Measurements from ENCODE around the gene PRDM2. TPM values are rescaled to one million over a fixed set of nuclear protein-coding genes. Genes with fewer than 3 reads are reported as not detected.
"Not testable (repeated sequence)": the region's sequence is repeated elsewhere in the genome, so short reads cannot be mapped to it uniquely, and the experiment has no call there.

PRDM2 gene
- polyA plus RNA-seq, 1 of the 3 experiments (the other 2 are of a cell fraction), result 7.2 TPM

DNA sequence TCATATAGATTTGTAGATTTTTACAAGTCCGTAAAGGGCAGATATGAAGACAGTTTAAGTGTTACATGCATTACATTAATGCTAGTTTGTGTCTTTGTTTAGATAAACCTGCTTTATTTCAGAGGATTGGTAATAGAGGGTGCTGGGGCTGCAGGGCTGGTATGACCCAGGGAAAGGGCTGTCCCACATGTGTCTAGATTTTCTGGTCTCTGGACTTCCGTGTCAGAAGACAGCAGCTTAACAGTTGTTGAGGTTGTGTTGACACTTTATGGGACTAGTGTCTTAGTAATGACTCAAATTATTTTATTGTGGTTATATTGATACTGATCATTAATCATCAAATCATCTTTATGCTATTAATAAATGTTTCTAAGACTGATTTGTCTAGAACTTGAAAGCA lies 10.1 kb downstream of the PRDM2 start:
- H3K79me2 ChIP-seq (ENCODE audit: insufficient read depth), result peaks cover 4% of the 10 kb centered on the region
- ChIA-PET POLR2A (no interaction called here), CTCF (no interaction called here)
- H3K9me2 ChIP-seq, result no peaks in the 10 kb centered on the region
- 98% methylated on average over 2 of the region's 2 CpGs for WGBS (ENCODE audit: low lambda C conversion rate)
- H4K20me1 ChIP-seq (ENCODE audit: insufficient read depth), result no peaks in the 10 kb centered on the region
- no peaks in the 10 kb centered on the region for H3K36me3 ChIP-seq (replicated peaks in 1 of 2; ENCODE audit: control insufficient read depth in 1 of 2, insufficient read depth in 2 of 2, low read length in 1 of 2)
- no peak overlapping the region for H3K4me2 ChIP-seq
- TF ChIP-seq ELF1 (IDR thresholded peaks at IDR 0.05) (no peak), GATA2 (CRISPR knock-in tag; IDR thresholded peaks at IDR 0.05) (no peak), USF2 (IDR thresholded peaks at IDR 0.05; ENCODE audit: borderline replicate concordance, low read depth, low read length) (no peak), MEF2A (IDR thresholded peaks at IDR 0.05; ENCODE audit: borderline replicate concordance, low read depth) (no peak), NFIC (IDR thresholded peaks at IDR 0.05; ENCODE audit: borderline replicate concordance) (no peak), EP300 (IDR thresholded peaks at IDR 0.05; ENCODE audit: borderline replicate concordance in 1 of 2, low read depth in 1 of 2, low read length in 1 of 2) (no peak), TCF12 (IDR thresholded peaks at IDR 0.05) (no peak), TAF1 (IDR thresholded peaks at IDR 0.05; ENCODE audit: borderline replicate concordance, low read depth, low read length) (no peak)
- TF ChIP-seq, protein P1, sequence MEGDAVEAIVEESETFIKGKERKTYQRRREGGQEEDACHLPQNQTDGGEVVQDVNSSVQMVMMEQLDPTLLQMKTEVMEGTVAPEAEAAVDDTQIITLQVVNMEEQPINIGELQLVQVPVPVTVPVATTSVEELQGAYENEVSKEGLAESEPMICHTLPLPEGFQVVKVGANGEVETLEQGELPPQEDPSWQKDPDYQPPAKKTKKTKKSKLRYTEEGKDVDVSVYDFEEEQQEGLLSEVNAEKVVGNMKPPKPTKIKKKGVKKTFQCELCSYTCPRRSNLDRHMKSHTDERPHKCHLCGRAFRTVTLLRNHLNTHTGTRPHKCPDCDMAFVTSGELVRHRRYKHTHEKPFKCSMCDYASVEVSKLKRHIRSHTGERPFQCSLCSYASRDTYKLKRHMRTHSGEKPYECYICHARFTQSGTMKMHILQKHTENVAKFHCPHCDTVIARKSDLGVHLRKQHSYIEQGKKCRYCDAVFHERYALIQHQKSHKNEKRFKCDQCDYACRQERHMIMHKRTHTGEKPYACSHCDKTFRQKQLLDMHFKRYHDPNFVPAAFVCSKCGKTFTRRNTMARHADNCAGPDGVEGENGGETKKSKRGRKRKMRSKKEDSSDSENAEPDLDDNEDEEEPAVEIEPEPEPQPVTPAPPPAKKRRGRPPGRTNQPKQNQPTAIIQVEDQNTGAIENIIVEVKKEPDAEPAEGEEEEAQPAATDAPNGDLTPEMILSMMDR (IDR thresholded peaks at IDR 0.05), result no peak
- DNase-seq, result no peak
- H2AFZ ChIP-seq (ENCODE audit: low read depth), result no peak overlapping the region
- no peak overlapping the region for H3K9ac ChIP-seq
- H3K4me1 ChIP-seq (ENCODE audit: control insufficient read depth in 1 of 2, insufficient read depth in 2 of 2, low read depth in 1 of 2, low read length in 1 of 2), result no peaks in the 10 kb centered on the region
- H3K27me3 ChIP-seq (ENCODE audit: insufficient read depth), result no peaks in the 10 kb centered on the region
- H3K9me3 ChIP-seq, result no peaks in the 10 kb centered on the region
- H3F3A ChIP-seq (replicated peaks; ENCODE audit: insufficient read depth), result no peaks in the 10 kb centered on the region
- no peak overlapping the region for H3K4me3 ChIP-seq (ENCODE audit: low read depth in 2 of 2, low read length in 1 of 2)
- H3K27ac ChIP-seq (ENCODE audit: low read depth in 2 of 2, low read length in 1 of 2), result no peak overlapping the region

DNA sequence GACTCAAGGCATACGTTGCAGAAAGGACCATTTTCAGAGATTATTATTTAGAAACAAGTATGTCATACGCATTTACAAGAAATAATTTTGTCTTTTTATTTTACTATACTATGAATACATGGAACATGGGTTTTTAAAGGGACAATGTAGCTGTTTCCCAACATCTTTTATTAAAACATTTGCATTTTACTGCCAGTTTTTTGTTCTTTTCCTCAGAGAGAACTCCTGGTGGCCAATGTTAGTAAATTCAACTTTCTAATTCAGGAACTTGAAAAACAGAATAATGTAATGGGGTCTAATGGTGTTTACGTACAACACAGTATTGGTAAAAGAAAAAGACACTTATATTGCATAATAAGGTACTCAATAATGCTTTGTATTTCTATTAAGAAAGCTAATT lies 14.9 kb downstream of the PRDM2 start:
- Histone ChIP-seq H3K9me2 (no peaks in the 10 kb centered on the region), H3K4me1 (ENCODE audit: control insufficient read depth in 1 of 2, insufficient read depth in 2 of 2, low read depth in 1 of 2, low read length in 1 of 2) (no peaks in the 10 kb centered on the region), H3K27me3 (ENCODE audit: insufficient read depth) (no peaks in the 10 kb centered on the region), H3K9me3 (no peaks in the 10 kb centered on the region), H3K27ac (ENCODE audit: low read depth in 2 of 2, low read length in 1 of 2) (no peak overlapping the region), H2AFZ (ENCODE audit: low read depth) (no peak overlapping the region), H3K36me3 (replicated peaks in 1 of 2; ENCODE audit: control insufficient read depth in 1 of 2, insufficient read depth in 2 of 2, low read length in 1 of 2) (no peaks in the 10 kb centered on the region), H3K4me3 (ENCODE audit: low read depth in 2 of 2, low read length in 1 of 2) (no peak overlapping the region), H4K20me1 (ENCODE audit: insufficient read depth) (no peaks in the 10 kb centered on the region), H3F3A (replicated peaks; ENCODE audit: insufficient read depth) (no peaks in the 10 kb centered on the region), H3K79me2 (ENCODE audit: insufficient read depth) (peaks cover 3% of the 10 kb centered on the region; the same call in 1 of the 2 replicates), H3K9ac (no peak overlapping the region), H3K4me2 (no peak overlapping the region)
- no peak for DNase-seq
- TF ChIP-seq RCOR1 (IDR thresholded peaks at IDR 0.05; ENCODE audit: low read length) (no peak), NFIC (IDR thresholded peaks at IDR 0.05; ENCODE audit: borderline replicate concordance) (no peak), ELF1 (IDR thresholded peaks at IDR 0.05) (no peak), TEAD4 (IDR thresholded peaks at IDR 0.05; ENCODE audit: borderline replicate concordance, insufficient read depth) (no peak), MAX (IDR thresholded peaks at IDR 0.05; ENCODE audit: low read depth) (no peak)
- TF ChIP-seq, protein P1 (IDR thresholded peaks at IDR 0.05), result peak; percentile 46; the same call in 1 of the 2 replicates
- TF ChIP-seq, protein P2, sequence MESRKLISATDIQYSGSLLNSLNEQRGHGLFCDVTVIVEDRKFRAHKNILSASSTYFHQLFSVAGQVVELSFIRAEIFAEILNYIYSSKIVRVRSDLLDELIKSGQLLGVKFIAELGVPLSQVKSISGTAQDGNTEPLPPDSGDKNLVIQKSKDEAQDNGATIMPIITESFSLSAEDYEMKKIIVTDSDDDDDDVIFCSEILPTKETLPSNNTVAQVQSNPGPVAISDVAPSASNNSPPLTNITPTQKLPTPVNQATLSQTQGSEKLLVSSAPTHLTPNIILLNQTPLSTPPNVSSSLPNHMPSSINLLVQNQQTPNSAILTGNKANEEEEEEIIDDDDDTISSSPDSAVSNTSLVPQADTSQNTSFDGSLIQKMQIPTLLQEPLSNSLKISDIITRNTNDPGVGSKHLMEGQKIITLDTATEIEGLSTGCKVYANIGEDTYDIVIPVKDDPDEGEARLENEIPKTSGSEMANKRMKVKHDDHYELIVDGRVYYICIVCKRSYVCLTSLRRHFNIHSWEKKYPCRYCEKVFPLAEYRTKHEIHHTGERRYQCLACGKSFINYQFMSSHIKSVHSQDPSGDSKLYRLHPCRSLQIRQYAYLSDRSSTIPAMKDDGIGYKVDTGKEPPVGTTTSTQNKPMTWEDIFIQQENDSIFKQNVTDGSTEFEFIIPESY (IDR thresholded peaks at IDR 0.05; ENCODE audit: borderline replicate concordance, low read depth), result no peak
- POLR2A ChIA-PET, result no interaction called here
- 95% methylated on average over 3 of the region's 3 CpGs for WGBS (ENCODE audit: low lambda C conversion rate)
- CTCF ChIA-PET, result interaction anchor here (0.6 to 1.9 kb wide), 6 partner anchors 10 to 48 kb away, joined by 3 to 9 read pairs (median 4); no protein-coding TSS in a partner anchor

- H3F3A ChIP-seq (replicated peaks; ENCODE audit: insufficient read depth); H3K9me2 ChIP-seq; H3K27ac ChIP-seq (ENCODE audit: low read depth in 2 of 2, low read length in 1 of 2); H3K4me1 ChIP-seq (ENCODE audit: control insufficient read depth in 1 of 2, insufficient read depth in 2 of 2, low read depth in 1 of 2, low read length in 1 of 2); H4K20me1 ChIP-seq (ENCODE audit: insufficient read depth); H3K36me3 ChIP-seq (replicated peaks in 1 of 2; ENCODE audit: control insufficient read depth in 1 of 2, insufficient read depth in 2 of 2, low read length in 1 of 2); H3K27me3 ChIP-seq (ENCODE audit: insufficient read depth); DNase-seq; H2AFZ ChIP-seq (ENCODE audit: low read depth); H3K4me3 ChIP-seq (ENCODE audit: low read depth in 2 of 2, low read length in 1 of 2); H3K79me2 ChIP-seq (ENCODE audit: insufficient read depth); H3K9ac ChIP-seq; H3K9me3 ChIP-seq; H3K4me2 ChIP-seq; POLR2A ChIA-PET: not testable (repeated sequence)
- 94% methylated on average over 7 of the region's 9 CpGs for WGBS (ENCODE audit: low lambda C conversion rate)
- CTCF ChIA-PET, result interaction anchor here (1.2 to 1.9 kb wide), 5 partner anchors 9 to 49 kb away, joined by 3 to 9 read pairs (median 4); no protein-coding TSS in a partner anchor
These were observed 15.8 kb downstream of the PRDM2 start for GRCh38 chr1:13715616-13716287.
